ENCODE results near the gene PTPN9.
"Not testable (repeated sequence)": the region's sequence is repeated elsewhere in the genome, so short reads cannot be mapped to it uniquely, and the experiment has no call there.

PTPN9 gene

DNA sequence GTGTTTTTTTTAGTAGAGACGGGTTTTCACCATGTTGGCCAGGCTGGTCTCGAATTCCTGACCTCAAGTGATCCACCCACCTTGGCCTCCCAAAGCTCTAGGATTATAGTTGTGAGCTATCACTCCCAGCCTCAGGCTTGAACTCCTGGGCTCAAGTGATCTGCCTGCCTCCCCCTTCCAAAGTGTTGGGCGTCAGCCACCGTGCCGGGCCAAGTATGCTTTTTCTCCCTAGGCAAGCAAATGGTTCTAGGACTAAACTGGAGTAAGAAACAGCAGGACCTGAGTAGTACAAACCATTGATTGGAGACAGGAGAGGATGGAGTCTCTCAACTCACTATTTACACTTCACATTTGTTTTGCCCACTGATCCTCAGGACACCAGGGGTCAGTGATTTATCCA, 4.6 kb upstream of the PTPN9 start:
- in situ Hi-C loops (cut with MboI; ENCODE audit: low sequenced_read_pairs) = no loop called here

DNA sequence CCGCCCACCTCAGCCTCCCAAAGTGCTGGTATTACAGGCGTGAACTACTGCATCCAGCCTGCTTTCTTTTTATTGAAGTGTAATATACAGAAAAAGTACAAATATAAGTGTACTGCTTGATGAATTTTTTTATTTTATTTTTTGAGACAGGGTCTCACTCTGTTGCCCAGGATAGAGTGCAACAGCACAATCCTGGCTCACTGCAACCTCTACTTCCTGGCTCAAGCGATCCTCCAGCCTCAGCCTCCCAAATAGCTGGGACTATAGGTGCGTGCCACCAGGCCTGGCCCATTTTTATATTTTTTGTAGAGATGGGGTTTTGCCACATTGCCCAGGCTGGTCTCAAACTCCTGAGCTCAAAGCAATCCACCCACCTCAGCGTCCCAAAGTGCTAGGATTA, 3.8 kb upstream of the PTPN9 start:
- in situ Hi-C loops (cut with MboI; ENCODE audit: low sequenced_read_pairs) = not testable (repeated sequence)

DNA sequence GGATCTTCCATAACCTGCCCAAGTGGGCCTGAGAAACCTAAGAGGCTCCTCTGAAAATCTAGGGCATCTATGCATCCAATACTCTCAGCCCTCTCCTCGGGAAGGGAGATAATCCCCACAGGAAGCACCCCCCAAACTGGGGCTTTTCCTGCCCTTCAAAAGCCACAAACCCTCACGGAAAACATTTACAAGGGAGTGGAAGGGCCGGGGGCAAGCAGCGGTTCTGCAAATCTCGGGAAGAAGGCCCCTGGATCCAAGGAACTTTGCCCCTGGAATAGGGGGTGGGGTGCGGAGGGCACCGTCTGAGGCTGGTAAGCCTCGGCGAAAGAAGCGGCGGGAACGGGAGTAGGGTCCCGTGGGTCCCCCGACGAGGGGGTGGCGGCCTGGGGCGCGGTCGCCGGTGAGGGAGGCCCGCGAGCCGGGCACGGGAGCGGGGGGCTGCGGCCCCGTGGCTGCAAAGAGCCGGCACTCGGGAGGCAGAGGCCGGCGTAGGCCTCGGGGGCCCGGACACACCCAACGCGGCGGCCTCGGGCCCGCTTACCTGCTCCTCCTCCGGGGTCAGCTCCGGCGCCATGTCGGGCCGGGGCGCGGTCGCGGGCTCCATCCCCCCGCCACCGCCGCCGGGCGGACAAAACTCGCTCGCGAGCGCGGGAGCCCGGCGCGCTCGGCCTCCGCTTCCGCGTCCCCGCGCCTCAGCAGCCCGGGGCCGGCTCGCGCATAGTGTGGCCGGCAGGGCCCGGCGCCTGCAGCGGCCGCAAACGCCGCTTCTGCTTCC, 755 bp downstream of the PTPN9 start:
- in situ Hi-C loops (cut with MboI; ENCODE audit: low sequenced_read_pairs) = no loop called here

DNA sequence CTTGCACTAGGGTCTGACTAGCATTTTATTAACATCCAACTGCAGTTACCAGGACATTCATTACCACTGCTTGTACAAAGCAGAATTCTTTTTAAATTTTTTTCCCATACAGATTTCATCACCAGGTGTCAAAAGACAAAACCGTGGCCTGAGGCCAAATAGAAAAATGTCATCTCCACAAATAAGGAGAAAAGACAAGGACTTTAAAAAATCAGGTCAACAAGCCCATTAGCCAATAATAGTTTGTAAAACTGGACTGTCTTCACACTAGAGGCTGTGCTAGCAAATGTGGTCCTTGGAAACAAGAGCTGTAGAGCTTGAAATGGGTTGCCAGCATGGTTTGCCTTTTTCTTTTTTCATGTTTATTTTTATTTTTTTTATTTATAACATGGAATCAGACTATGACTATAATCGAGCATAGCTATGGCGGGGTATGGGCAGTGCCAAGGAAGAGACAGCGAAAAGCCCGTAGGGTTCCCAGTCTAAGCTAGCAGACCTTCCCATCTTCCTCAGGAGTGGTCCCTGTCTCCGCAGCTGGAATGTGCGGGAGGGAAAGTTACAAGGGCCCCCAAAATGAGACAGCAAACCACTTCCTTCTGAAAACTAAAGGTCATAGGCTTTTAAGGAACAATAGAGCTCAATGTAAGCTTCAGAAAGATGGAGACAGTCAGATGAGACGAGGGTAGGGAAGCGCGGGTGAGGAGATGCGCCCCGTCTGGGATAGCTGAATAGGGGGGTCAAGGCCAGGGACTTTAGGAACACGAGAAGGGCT, 1.5 kb downstream of the PTPN9 start:
- in situ Hi-C loops (cut with MboI; ENCODE audit: low sequenced_read_pairs) = no loop called here

DNA sequence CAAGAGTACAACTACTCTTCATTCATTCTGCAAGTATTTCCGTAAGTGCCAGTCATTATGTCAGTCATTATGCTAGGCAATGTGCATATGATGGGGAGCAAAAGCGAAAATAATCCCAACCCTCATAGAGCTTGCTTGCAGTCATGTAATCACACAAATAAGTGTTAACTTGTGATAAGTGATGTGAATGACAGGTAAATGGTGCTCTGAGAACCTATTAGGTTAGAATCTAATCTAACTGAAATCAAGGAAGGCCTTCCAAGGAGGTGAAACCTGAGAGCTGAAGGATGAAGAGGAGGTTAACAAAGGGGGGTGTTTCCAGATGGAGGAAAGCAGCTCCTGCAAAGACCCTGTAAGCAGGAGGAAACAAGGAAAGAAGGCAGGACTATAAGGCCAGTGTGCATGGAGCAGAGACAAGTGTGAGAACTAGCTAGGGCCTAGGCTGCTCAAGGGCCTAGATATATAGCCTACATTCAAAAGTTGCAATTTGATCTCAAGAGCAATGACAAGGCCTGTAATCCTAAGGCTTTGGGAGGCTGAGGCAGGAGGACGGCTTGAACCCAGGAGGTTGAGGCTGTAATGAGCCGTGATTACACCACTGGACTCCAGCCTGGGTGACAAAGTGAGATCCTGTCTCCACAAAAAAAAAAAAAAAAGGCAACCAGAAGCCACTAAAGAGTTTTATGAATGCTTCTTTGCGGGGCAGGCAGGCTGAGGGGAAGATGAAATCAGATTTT, 5.3 kb downstream of the PTPN9 start:
- in situ Hi-C loops (cut with MboI; ENCODE audit: low sequenced_read_pairs) = no loop called here

DNA sequence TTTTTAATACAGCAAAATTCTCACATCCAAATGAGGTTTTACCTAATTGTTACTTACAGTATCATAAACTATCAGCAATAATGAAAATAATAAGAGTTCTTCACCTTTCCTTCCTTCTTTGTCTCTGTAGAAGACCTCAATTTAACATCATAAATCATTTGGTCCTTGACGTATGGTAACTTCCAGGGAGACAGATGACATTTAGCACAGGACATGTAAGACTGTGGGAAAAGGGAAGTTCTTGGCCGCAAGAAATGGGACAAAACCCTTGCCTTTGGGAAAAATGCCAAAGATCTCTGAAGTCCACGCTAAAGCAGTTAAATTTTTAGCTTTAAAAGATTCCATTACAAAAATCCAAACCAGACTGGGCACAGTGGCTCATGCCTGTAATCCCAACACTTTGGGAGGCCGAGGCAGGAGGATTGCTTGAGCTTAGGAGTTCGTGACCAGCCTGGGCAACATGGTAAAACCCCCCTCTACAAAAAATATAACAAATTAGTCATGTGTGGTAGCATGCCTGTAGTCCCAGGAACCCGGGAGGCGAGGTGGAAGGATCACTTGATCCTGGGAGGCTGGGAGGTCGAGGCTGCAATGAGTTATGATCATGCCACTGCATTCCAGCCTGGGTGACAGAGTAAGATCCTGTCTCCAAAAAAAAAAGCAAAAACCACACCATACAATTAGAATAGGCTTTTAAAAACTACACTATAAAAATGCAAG, 8.8 kb downstream of the PTPN9 start:
- in situ Hi-C loops (cut with MboI; ENCODE audit: low sequenced_read_pairs) = no loop called here

DNA sequence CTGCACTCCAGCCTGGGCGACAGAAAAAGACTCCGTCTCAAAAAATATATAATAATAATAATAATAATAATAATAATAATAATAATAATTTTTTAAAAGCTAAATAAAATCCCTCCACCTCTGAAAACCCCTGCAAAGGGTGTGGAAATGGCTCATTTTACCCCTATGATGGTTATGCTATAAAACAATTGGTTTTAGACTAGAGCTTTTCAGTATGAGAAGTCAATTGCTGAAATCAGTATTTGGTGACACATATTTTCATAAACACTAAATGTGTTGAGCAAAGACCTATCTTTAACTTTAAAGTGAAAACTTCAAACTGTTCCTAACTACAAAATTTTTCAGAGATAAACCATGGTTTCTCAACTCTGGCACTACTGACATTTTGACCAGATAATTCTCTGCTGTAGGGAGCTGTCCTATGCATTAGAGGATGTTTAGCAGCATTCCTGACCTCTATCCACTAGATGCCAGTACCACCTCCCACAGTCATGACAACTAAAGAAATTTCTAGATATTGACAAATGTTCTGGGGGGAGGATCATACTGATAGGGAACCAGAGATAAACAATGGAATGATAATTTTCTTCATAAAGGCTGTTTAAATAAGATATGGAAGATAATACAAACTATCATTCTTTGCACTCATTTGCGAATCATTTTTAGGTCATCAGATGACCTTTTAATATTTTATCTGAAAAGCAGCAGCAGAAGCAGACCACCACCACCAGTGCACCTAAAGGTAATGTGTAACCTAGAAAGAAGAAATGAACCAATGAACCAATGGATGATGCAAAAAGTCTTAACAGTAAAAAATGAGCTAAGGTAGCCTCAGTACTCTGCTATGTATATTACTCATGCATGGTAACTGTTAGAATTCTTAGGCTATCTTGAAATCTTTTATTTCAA, 13.8 kb downstream of the PTPN9 start:
- in situ Hi-C loops (cut with MboI; ENCODE audit: low sequenced_read_pairs) = no loop called here

DNA sequence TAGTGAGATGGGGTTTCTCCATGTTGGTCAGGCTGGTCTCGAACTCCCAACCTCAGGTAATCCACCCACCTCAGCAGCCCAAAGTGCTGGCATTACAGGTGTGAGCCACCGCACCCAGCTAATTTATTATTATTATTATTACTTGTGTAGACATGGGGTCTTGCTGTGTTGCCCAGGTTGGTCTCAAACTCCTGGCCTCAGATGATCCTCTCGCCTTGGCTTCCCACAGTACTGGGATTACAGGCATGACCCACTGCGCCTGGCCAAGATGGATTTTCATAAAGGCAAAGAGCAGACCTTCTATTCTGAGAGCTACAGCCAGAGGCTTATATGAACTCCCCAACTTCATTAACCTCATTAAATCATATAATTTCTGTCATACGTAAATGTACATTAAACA, 17.2 kb downstream of the PTPN9 start:
- in situ Hi-C loops (cut with MboI; ENCODE audit: low sequenced_read_pairs) = no loop called here

DNA sequence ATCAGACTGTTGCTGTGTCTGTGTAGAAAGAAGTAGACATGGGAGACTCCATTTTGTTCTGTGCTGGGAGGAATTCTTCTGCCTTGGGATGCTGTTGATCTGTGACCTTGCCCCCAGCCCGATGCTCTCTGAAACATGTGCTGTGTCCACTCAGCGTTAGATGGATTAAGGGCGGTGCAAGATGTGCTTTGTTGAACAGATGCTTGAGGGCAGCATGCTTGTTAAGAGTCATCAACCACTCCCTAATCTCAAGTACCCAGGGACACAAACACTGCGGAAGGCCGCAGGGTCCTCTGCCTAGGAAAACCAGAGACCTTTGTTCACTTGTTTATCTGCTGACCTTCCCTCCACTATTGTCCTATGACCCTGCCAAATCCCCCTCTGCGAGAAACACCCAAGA, 19.8 kb downstream of the PTPN9 start:
- in situ Hi-C loops (cut with MboI; ENCODE audit: low sequenced_read_pairs) = not testable (repeated sequence)

DNA sequence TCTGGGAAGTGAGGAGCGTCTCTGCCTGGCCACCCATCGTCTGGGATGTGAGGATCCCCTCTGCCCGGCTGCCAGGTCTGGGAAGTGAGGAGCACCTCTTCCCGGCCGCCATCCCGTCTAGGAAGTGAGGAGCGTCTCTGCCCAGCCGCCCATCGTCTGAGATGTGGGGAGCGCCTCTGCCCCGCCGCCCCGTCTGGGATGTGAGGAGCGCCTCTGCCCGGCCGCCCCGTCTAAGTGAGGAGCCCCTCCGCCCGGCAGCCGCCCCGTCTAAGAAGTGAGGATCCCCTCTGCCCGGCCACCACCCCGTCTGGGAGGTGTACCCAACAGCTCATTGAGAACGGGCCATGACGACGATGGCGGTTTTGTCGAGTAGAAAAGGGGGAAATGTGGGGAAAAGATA, 20.2 kb downstream of the PTPN9 start:
- in situ Hi-C loops (cut with MboI; ENCODE audit: low sequenced_read_pairs) = not testable (repeated sequence)

DNA sequence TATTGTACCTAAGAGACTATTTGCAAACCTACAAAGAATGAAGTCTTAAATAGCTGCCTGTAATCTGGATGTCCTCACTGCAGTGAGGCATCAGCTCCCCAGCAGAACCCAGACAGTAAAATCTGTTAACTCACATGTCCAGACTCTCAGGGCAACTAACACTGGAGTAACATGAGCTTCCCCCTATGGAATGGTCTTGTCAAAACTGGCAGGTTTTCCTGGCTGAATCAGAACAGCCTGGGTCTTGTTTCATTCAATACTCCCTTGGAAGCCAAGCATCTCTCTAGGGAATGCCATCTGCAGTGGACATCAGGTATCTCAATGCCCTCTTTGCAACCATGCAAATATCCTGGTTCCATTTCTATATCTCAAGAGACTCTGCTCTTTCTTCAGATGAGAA, 24.4 kb downstream of the PTPN9 start:
- in situ Hi-C loops (cut with MboI; ENCODE audit: low sequenced_read_pairs) = no loop called here

DNA sequence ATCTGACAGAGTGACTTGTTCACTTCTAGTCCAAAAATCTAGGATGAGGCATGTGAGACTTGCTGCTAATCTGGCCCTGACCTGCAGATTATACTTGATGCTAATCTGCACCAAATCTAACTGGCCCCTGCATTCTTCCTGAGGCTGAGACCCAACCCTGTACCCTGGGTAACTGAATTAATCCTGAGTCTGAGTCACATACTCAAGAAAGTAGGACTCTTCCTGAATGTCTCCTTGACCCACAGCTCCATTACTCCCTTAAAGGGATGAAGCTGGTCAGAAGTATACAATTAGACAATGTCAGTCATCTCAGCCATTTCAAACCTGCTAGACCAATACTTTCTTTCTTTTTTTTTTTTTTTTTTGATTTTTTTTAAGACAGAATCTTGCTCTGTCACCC, 25.5 kb downstream of the PTPN9 start:
- in situ Hi-C loops (cut with MboI; ENCODE audit: low sequenced_read_pairs) = no loop called here

DNA sequence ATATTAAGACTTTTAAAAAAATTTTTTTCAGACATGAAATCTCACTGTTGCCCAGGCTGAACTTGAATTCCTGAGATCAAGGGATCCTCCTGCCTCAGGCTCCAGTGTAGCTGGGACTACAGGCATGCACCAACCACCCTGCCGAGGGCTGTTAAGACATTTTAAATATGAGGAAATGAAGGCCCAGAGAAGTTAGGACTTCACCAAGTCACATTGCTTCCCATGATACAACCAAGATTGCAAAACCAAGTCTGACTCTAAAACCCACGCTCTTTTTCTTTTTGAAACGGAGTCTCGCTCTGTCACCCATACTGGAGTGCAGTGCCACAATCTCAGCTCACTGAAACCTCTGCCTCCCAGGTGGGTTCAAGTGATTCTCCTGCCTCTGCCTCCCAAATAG, 28.0 kb downstream of the PTPN9 start:
- in situ Hi-C loops (cut with MboI; ENCODE audit: low sequenced_read_pairs) = no loop called here

DNA sequence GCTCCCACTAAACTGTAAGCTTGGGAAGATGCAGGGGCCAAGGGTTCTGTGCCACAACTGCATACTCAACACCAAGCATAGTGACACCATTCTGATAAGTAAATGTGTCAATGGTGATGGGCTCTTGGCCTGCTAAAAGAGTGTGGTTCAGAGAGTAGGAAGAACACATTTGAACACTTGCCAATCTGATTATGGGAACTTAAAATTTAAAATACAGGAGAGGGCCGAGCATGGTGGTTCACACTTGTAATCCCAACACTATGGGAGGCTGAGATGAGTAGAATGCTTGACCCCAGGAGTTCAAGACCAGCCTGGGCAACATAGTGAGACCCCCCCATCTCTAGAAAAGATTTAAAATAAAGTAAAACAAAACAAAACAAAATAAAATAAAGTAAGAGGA, 34.1 kb downstream of the PTPN9 start:
- in situ Hi-C loops (cut with MboI; ENCODE audit: low sequenced_read_pairs) = no loop called here

DNA sequence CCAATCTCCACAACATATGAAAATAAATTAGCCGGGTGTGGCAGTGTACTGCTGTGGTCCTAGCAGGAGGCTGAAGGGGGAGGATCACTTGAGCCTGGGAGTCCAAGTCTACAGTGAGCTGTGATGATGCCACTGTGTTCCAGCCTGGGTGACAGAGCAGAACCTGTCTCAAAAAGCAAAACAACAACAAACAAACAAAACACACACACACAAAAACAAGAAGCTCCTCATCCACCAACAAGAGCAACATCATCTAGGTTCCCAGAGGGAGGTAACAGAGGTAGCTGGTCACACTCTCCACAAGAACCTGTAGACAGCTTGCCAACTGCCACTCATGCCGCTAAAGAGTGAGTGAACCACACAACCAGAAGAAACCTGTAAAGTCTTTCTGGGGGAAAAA, 34.8 kb downstream of the PTPN9 start:
- in situ Hi-C loops (cut with MboI; ENCODE audit: low sequenced_read_pairs) = no loop called here

DNA sequence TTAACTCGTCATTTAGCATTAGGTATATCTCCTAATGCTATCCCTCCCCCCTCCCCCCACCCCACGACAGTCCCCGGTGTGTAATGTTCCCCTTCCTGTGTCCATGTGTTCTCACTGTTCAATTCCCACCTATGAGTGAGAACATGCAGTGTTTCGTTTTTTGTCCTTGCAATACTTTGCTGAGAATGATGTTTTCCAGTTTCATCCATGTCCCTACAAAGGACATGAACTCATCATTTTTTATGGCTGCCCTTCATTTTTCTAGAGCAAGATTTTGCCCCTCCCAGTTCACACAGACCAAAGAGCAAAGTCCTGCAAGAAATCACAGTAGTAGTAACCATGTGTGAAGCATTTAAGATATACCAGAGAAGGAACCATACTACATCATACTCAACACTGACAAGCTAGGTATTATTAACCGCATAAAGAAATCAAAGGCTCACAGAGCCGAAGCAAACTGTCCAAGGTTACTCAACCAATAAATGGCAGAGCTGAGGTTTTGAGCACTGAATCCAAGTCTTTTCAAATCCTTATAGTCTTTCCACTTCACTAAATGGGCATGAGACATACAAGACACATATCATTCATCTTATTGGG, 36.1 kb downstream of the PTPN9 start:
- in situ Hi-C loops (cut with MboI; ENCODE audit: low sequenced_read_pairs) = not testable (repeated sequence)

DNA sequence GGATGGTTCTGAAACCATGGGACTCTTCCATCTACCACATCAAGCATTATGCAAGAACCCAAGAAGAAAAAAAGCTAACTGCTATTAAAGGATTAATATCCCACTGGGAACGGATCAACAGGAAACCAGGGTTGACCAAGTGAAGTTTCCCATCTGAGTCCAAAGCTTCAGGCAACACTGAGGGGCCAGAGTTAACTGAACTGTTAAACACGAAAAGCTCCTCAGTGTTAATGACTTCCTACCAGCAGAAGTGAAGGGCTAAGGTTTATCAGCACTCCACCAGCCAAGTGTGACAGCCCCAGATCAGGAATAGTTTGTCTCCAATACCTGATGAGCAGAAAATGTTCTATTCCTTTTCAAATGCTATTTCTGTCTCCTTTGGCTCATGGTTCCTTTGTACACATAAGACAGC, 36.7 kb downstream of the PTPN9 start:
- in situ Hi-C loops (cut with MboI; ENCODE audit: low sequenced_read_pairs) = no loop called here

DNA sequence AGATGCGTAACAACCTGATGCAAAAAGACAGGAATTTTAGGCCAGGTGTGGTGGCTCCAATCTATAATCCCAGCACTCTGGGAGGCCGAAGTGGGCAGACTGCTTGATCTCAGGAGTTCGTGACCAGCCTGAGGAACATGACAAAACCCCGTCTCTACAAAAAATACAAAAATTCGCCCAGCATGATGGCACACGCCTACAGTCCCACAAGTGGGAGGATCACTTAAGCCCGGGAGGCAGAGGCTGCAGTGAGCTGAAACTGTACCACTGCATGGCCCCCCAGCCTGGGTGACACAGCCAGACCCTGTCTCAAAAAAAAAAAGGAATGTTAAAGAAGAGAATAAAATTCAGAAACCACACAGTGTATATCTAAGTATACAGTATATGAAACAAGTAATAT, 40.7 kb downstream of the PTPN9 start:
- in situ Hi-C loops (cut with MboI; ENCODE audit: low sequenced_read_pairs) = no loop called here

DNA sequence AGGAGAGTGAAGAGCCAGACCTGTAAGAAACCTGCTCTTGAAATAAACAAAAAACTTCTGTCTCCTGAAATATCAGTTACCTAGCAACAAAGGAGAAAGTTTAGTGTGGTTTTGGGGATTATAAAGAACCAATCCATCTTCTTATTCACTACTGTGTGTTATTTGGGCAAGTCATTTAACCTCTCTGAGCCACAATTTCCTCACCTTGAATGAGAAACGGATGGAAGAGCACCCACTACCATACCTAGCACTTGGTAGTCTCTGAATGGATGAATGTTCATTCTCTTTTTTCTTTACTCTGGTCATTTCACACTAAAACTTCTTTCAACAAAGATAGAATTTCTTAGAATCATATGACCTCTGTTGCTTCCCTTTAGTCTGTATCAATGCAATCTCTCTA, 45.2 kb downstream of the PTPN9 start:
- in situ Hi-C loops (cut with MboI; ENCODE audit: low sequenced_read_pairs) = no loop called here
